ENCODE data around the gene ELSPBP1.

ELSPBP1 gene

GRCh38 chr19:48023011-48023410 lies 28.6 kb downstream of the ELSPBP1 start:
- Histone ChIP-seq H3K79me2 (ENCODE audit: insufficient read depth, low read length) (no peaks in the 10 kb centered on the region), H3K9me2 (replicated peaks; ENCODE audit: insufficient read depth, low read length) (no peaks in the 10 kb centered on the region), H3K9me3 (ENCODE audit: insufficient read depth, low read length) (no peaks in the 10 kb centered on the region), H3K4me2 (ENCODE audit: low read depth, low read length, poor library complexity, severe bottlenecking) (no peak overlapping the region), H4K20me1 (ENCODE audit: low read depth, low read length) (no peaks in the 10 kb centered on the region), H3K36me3 (ENCODE audit: low read length) (no peaks in the 10 kb centered on the region), H3F3A (ENCODE audit: insufficient read depth) (no peaks in the 10 kb centered on the region), H3K9ac (ENCODE audit: low read length) (no peak overlapping the region), H2AFZ (ENCODE audit: low read depth, low read length, severe bottlenecking) (no peak overlapping the region), H3K27me3 (ENCODE audit: low read length) (no peaks in the 10 kb centered on the region), H3K4me3 (ENCODE audit: insufficient read depth, low read length, poor library complexity, severe bottlenecking) (no peak overlapping the region), H3K27ac (ENCODE audit: low read depth, low read length) (no peak overlapping the region)
- no peak for TF ChIP-seq CTCF (IDR thresholded peaks at IDR 0.05; ENCODE audit: insufficient read depth, low read length, poor library complexity, severe bottlenecking)
- TF ChIP-seq EZH2phosphoT487 (conservative IDR thresholded peaks at IDR 0.05; ENCODE audit: low read length): no peak

- TF ChIP-seq CTCF (IDR thresholded peaks at IDR 0.05; ENCODE audit: insufficient read depth, low read length, poor library complexity, severe bottlenecking): no peak
- TF ChIP-seq EZH2phosphoT487 (conservative IDR thresholded peaks at IDR 0.05; ENCODE audit: low read length): no peak
- no peaks in the 10 kb centered on the region for H3K79me2 ChIP-seq (ENCODE audit: insufficient read depth, low read length)
- H3F3A ChIP-seq (ENCODE audit: insufficient read depth): no peaks in the 10 kb centered on the region
- H2AFZ ChIP-seq (ENCODE audit: low read depth, low read length, severe bottlenecking): no peak overlapping the region
- no peaks in the 10 kb centered on the region for H3K27me3 ChIP-seq (ENCODE audit: low read length)
- no peak overlapping the region for H3K9ac ChIP-seq (ENCODE audit: low read length)
- H3K27ac ChIP-seq (ENCODE audit: low read depth, low read length): no peak overlapping the region
- H3K9me2 ChIP-seq (replicated peaks; ENCODE audit: insufficient read depth, low read length): no peaks in the 10 kb centered on the region
- no peaks in the 10 kb centered on the region for H3K9me3 ChIP-seq (ENCODE audit: insufficient read depth, low read length)
- H3K4me2 ChIP-seq (ENCODE audit: low read depth, low read length, poor library complexity, severe bottlenecking): no peak overlapping the region
- H3K4me3 ChIP-seq (ENCODE audit: insufficient read depth, low read length, poor library complexity, severe bottlenecking): no peak overlapping the region
- no peaks in the 10 kb centered on the region for H4K20me1 ChIP-seq (ENCODE audit: low read depth, low read length)
- H3K36me3 ChIP-seq (ENCODE audit: low read length): no peaks in the 10 kb centered on the region
Measured at GRCh38 chr19:48023518-48023917, 29.1 kb downstream of the ELSPBP1 start.

GRCh38 chr19:48025480-48025879 lies 31.0 kb downstream of the ELSPBP1 start:
- TF ChIP-seq EZH2phosphoT487 (conservative IDR thresholded peaks at IDR 0.05; ENCODE audit: low read length) (no peak), CTCF (IDR thresholded peaks at IDR 0.05; ENCODE audit: insufficient read depth, low read length, poor library complexity, severe bottlenecking) (no peak)
- Histone ChIP-seq H3K27ac (ENCODE audit: low read depth, low read length) (no peak overlapping the region), H3F3A (ENCODE audit: insufficient read depth) (no peaks in the 10 kb centered on the region), H3K4me2 (ENCODE audit: low read depth, low read length, poor library complexity, severe bottlenecking) (no peak overlapping the region), H3K9me2 (replicated peaks; ENCODE audit: insufficient read depth, low read length) (no peaks in the 10 kb centered on the region), H4K20me1 (ENCODE audit: low read depth, low read length) (no peaks in the 10 kb centered on the region), H3K27me3 (ENCODE audit: low read length) (no peaks in the 10 kb centered on the region), H3K9me3 (ENCODE audit: insufficient read depth, low read length) (no peaks in the 10 kb centered on the region), H3K9ac (ENCODE audit: low read length) (no peak overlapping the region), H3K4me3 (ENCODE audit: insufficient read depth, low read length, poor library complexity, severe bottlenecking) (no peak overlapping the region), H2AFZ (ENCODE audit: low read depth, low read length, severe bottlenecking) (no peak overlapping the region), H3K36me3 (ENCODE audit: low read length) (no peaks in the 10 kb centered on the region), H3K79me2 (ENCODE audit: insufficient read depth, low read length) (no peaks in the 10 kb centered on the region)

Measured in SU-DHL-6 (cell line).